ENCODE measurements around the gene CELF1. TPM values are rescaled to one million over a fixed set of nuclear protein-coding genes. Genes with fewer than 3 reads are reported as not detected.
"Not testable (repeated sequence)": the region's sequence is repeated elsewhere in the genome, so short reads cannot be mapped to it uniquely, and the experiment has no call there.

CELF1 gene
- total RNA-seq, 1 donor from 2014 or later = 75.9 TPM

DNA sequence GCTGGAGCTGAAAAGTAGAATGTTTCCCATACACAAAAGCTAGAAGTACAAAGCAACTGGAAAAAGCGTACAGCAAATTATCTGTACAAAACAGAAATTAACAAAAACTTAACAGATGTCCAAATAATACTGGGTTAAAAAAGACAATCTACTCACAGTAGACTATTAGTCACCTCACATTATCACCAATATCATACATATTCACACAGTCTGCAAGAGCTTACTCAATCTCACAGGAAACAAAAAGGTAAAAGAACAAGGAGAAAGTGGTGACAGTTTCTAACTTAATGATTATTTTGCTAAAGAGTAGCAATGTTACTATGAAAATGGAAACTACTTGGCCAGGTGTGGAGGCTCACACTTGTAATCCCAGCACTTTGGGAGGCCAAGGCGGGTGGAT, 11.9 kb downstream of the CELF1 start:
- DNase-seq (ENCODE audit: low read depth, low spot score) = no peak

- DNase-seq (ENCODE audit: low read depth, low spot score) = no peak
These were observed 13.3 kb downstream of the CELF1 start for GRCh38 chr11:47539681-47540039.

GRCh38 chr11:47538741-47539565, 14.0 kb downstream of the CELF1 start:
- DNase-seq (ENCODE audit: low read depth, low spot score) = no peak

- DNase-seq (ENCODE audit: low read depth, low spot score) = no peak
These were observed 16.0 kb downstream of the CELF1 start for GRCh38 chr11:47536915-47537314.

DNA sequence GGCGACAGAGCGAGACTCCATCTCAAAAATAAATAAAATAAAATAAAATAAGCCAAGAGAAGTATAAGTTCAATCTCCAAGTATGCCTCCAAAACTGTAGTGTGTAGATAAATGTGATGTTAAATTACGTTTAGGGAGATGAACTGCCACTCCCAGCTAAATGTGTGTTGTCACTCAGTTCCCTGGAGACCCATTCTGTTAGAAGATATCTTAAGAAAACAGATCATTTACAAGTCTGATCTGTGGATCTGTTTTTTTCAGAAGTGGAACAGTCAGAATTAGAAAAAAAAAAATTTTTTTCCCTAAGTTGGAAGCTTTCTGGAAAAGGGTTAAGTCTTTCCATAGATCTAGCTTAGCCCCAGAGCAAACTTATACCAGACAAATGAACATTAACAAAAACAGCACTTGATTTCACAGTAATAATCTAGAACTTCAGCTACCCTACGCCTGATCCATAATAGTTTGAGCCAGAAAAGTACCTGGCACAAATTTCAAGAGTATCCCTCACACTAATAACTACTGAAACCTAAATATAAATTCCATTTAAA, 18.2 kb downstream of the CELF1 start:
- no peak for DNase-seq (ENCODE audit: low read depth, low spot score)

GRCh38 chr11:47533690-47534151, 19.2 kb downstream of the CELF1 start:
- no peak for DNase-seq (ENCODE audit: low read depth, low spot score)

- no peak for DNase-seq (ENCODE audit: low read depth, low spot score)
These were observed 20.2 kb downstream of the CELF1 start for GRCh38 chr11:47532597-47533213.

DNA sequence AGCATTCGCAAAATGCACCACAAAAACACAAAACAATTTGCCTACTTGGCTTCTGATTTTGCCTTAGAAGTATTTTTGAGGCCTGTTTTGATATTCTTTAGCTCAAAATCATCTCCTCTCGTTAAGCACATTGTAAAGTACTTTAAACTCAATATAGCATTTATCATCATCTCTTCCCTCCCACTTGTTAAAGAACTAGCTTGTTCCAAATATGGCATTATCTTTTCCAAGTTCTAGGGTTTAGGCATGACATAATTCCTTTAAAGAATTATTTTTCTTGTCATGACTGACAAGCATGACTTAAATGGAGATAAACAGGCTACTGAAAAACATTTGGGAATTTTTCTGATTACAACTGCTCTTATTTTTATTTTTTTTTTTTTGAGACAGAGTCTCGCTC, 21.3 kb downstream of the CELF1 start:
- no peak for DNase-seq (ENCODE audit: low read depth, low spot score)

GRCh38 chr11:47530721-47531120, 22.2 kb downstream of the CELF1 start:
- DNase-seq (ENCODE audit: low read depth, low spot score) = not testable (repeated sequence)

- DNase-seq (ENCODE audit: low read depth, low spot score) = no peak
These were observed 23.0 kb downstream of the CELF1 start for GRCh38 chr11:47529951-47530350.

GRCh38 chr11:47527186-47527585, 25.7 kb downstream of the CELF1 start:
- DNase-seq (ENCODE audit: low read depth, low spot score) = no peak

GRCh38 chr11:47526032-47526431, 26.9 kb downstream of the CELF1 start:
- not testable (repeated sequence) for DNase-seq (ENCODE audit: low read depth, low spot score)

GRCh38 chr11:47524291-47524874, 28.5 kb downstream of the CELF1 start:
- DNase-seq (ENCODE audit: low read depth, low spot score) = no peak

GRCh38 chr11:47523490-47524225, 29.3 kb downstream of the CELF1 start:
- DNase-seq (ENCODE audit: low read depth, low spot score) = peak; percentile 70

DNA sequence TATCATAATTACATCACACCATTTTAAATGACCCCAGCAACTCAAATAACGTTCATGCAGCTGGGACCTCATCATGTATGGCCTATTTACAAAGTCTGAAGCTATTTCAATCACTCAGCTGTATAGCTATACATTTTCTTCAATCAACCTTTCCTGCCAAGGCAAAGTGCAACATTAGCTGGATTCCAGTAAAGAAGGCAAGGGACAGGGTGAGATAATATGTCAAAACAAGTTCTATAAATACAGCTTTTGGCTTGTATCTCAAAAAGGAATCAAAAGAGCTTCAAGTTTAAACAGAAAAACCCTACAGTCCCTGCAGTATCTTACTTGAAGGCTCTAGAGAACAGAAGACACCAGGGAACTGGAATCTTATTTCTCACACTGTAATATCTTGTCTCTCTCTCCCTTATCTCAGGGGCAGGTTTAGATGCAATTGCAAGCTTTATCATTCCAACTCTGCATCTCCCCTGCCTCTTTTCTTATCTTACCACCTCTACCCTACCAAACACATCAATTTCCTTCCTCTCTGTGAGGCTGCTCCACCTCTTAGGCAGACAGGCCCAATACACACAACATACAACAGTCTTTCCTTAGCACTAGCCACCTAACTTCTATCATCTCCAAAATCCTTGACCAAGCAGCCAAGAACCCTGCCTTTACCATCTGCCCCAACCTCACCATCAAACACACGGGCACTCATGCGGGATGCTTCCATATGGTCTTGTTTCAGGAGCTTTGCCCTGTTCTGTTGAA, 34.5 kb downstream of the CELF1 start:
- DNase-seq (ENCODE audit: low read depth, low spot score) = no peak

DNA sequence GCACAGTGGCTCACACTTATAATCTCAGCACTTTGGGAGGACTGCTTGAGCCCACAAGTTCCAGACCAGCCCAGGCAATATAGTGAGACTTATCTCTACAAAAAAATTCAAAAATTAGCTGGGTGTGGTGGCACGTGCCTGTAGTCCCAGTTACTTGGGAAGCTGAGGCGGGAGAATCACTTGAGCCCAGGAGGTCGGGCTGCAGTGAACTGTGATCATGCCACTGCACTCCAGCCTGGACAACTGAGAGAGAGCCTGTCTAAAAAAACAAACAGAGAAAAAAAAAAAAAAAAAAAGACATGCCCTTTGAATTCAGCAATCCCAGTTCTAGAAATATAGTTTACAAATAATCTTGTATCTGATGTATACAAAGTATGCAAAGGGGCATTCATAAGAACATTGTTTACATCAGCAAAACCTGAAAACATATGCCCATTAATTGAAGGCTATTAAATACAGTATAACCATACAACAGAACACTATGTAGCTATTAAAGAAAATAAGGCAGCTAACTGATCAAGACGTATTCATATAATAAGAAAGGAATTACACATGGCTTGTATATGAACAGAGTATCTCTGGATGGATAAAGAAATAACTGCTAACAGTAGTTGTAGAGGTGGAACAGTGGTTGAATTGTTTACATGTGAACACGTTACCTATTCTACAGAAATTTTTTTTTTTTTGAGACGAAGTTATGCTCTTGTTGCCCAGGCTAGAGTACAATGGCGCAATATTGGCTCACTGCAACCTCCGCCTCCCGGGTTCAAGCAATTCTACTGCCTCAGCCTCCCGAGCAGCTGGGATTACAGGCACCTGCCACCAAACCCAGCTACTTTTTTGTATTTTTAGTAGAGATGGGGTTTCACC, 35.7 kb downstream of the CELF1 start:
- DNase-seq (ENCODE audit: low read depth, low spot score) = no peak

DNA sequence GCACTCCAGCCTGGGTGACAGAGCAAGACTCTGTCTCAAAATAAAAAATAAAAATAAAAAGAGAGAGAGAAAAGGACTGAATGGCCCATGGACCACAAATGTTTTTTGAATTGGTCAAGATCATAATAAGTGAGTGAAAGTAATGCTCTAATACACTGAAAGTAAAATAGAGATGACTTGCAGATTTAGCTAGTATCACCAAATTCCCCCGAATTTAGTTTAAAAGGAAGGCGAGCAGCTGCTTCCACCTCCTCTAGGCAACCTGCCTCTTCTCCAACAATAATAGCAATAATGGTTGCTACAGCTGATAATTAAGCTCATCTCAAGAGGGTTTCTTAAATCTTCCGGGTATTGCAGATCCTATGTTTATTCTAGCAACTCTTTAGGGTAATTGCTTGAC, 36.8 kb downstream of the CELF1 start:
- no peak for DNase-seq (ENCODE audit: low read depth, low spot score)

DNA sequence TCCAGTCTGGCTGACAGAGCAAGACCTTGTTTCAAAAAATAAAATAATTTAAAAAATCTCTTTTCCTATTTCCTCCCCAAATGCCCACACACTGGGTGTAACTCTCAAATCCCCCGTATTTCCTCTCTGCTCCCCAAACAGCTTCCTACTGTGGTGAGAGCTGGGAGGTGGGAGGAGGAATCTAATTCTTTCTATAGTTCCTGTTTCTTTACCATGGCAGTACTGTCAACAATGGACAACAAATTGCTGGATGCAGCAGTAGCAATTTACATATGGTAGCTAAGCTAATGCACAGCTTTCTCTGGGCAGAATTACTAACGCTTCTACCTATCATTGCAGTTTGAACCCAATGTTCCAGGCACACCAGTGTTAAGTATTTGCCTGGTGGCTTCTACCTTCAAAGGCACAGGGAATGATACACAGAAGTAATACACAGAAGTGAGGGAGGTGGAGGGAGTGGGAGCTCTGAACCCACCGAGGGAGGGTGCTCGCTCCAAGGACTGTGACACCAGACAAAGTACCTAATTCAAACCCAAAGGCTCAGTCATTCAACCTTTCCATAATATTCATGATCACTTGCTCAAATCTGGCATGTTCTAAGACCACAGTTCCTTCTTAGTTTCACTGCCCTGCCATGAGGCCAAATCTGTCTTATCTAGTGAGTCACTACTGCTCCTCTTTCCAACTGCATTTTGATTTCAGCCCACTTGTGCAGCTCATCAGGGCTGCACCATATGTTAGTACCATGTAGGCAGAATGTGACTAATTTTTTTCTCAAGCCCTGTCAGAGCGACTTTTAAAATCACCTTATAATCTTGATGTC, 37.9 kb downstream of the CELF1 start:
- DNase-seq (ENCODE audit: low read depth, low spot score) = no peak

- no peak for DNase-seq (ENCODE audit: low read depth, low spot score)
These were observed 40.2 kb downstream of the CELF1 start for GRCh38 chr11:47512701-47513100.
